HG02943 (cell line): ENCODE results near the gene PSMA7.

Experiments used
- ATAC-seq: cut with Tn5 transposase; IDR thresholded peaks from one replicate; pipeline ENCODE4 v1.9.1; 2021; ENCODE audit warnings: mild to moderate bottlenecking, low read depth, moderate library complexity; ENCODE audit not compliant: unreplicated experiment

PSMA7 gene

DNA sequence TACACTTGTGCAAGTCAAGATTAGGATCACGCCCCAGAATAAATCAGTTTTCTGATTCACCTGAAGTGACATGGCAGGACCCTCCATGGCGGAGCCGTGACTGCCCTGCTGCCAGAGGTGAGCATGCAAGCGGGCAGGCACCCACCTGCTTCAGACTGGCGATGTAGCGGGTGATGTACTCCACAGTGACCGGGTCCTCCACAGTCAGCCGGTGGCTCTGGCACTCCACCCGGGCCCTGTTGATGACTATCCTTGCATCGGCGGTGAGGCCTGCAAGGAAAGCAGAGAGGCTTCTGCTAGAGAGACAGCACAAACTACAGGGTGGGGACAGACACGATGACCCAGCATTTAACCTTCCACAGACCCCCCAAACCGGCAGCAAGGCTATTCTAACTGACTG, 3.6 kb downstream of the PSMA7 start:
- ATAC-seq, result no peak

DNA sequence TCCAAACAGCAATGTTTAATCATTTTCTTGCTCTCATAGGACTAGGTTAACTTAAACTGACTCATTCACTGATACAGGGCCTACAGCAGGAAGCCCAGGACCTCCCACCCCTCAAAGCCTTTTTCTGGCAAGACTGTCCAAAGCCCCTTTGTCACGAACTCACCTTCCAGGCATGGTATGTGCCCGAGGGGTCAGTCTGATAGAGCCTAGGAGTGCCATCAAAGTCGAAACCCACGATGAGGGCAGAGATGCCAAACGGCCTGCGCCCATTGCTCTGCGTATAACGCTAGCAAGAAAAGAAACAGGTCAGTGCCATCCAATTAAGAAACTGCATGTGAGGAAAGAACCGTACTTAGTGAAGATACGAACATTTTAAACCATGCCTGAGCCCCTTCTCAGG, 4.3 kb downstream of the PSMA7 start:
- ATAC-seq, result no peak

DNA sequence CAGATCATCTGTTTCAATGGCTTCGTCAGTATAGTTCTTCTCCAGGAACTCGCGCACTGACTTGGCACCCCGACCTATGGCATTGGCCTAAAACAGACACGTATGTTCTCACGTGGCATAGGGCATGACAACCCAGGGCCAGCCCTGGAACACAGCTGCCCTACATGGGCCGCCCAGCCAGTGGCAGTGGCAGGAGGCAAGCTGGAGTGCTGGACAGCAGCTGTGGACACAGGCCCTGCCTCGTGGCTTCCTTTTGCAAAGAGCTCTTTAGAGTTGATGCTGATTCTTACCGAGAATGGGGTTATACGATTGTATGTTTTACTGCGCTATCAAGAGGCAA, 5.0 kb downstream of the PSMA7 start:
- ATAC-seq, result no peak

DNA sequence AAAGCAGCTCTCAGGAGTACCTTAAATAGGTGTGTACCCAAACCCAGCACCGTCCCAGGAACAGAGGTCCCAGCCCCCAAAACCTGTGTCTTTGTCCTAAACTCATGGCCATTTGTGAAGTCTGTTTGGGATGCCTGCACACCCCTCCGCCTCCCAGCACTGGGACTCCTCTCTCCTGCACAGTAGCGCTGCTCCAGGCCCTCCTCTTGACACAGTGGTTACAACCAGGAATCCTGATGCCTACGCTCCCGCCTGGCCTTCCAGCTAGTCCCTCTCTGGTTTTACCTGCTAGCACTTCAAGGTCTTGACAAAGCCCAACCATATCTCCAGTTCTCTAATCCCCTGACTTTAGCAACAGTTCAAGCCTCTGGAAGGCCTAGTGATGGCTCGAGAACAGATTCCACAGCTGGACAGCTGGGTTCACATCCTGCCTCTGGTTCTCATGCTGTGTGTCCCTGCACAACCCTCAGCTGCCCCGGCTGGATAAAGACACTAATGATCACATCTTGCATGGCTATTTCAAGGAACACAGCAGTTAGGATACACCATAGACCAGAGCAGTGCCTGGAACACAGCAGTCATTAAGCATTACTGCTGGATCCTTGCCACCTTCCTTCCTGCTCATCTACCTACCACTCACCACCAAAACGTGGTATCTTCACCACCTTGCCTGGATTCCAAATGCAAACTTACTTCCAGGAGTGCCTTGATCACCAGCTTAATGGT, 5.6 kb downstream of the PSMA7 start:
- ATAC-seq, result no peak

DNA sequence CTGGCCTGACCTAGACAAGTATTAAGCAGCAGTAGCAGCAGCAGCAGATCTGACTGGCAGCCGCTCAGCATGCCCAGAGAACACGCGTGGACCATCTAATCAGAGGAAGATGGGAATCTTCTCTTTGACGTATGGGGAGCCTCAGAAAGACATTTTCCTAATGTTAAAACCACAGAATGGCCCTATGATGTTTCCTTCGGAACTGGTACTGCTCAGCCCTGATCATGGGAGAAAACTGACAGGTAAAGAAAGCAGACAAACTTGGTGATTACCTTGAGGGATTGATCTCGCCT, 6.2 kb downstream of the PSMA7 start:
- no peak for ATAC-seq

DNA sequence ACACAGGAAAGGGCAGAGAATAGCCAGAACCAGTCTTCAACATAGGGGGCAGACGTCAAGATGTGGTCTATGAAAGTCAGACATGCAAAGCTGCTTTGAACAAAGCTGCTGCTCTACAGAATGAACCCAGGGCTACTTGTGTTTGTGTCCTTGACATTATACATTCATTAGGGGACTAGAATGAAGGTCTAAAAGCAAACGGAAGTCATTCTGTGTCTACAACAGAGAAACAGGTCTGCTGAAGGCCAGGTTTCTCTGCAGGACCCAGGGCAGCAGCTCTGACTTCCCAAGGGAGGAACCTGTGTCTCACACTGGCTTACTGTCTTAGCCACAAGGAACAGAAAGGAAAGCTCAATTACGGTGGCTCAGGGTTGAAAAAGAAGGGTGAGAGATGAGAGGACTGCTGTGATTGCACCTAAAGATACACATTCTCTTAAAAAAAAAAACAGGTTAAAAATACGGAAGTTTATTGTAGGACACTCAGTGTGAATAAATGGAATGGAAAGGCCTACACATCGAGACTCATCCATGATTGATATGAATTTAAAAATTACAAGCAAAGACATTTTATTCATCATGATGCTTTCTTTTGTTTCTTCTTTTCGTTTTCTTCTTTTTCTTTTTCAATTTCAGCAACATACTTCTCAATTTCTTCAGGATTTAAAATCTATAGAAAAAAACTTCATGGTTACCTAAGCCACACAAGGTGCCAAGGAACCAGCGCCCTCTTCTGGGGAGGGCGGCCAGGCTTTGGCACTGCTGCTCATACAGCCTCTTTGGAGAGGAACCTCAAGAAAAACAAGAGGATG, 6.7 kb downstream of the PSMA7 start:
- ATAC-seq, result no peak

DNA sequence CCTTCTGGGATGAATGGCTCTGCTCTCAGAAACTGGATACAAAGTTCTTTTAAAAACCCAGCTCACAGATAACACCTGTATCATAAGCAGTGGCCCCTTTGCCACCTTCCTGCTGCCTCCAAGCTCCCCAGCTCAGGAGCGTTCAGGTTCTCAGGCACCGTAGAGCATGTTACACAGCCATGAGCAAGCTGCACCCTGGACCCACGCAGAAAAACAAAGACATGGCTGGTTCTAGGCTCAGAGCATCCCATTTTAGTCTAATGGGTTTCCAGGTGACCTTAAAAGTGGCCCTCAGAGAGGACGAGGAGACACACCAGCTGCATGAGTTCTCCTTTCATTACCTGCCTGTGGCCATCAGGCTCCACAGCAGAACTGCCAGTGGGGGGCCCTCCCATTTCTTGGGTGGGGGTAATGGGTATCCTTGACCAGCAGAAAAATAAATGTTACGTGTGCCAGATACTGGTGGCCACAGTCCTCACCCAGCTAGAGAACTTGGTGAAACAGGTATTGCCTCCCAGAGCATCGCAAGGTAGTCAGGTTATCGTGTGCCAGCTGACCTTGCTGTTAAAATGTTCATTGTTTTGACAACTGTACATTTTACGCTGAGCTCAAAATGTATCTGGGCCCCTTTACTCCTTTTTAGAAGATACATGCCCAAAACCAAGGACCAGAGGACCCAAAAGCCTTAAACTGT, 7.5 kb downstream of the PSMA7 start:
- no peak for ATAC-seq

DNA sequence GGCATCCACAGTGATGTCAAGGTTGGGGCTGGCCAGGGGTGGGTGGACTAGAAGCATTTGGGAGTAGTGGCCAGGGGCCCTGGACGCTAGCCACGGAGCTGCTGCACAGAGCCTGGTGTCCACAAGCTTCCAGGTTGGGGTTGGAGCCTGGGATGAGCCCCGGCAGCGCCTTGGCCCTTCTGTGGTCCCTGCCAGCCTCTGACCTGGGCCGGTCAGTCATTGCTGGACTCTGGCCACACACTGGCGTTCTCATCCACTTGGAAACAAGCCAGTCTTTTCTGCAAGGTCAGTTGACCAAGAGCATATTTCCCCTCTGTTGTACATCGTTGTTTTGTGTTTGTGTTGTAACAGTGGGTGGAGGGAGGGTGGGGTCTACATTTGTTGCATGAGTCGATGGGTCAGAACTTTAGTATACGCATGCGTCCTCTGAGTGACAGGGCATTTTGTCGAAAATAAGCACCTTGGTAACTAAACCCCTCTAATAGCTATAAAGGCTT, 8.4 kb downstream of the PSMA7 start:
- no peak for ATAC-seq

DNA sequence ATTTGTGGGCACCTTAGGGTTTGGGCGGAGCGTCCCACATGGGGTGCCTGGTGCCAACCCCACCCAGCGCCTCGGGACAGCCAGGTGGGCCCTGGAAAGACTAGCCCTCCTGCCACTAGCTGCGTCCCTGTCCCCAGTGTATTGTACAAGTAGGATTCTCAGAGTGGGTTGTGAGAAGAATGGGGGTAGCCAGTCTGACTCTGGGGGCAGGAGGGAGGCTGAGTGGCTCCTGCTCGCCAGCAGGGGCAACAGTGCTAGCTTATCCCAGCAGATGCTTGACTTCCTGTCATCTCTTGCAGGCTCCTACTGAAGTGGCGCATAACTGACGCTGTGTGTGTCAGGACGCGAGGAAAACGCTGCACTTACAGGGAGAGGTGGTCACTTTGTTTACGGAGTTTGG, 9.3 kb downstream of the PSMA7 start:
- ATAC-seq, result no peak

DNA sequence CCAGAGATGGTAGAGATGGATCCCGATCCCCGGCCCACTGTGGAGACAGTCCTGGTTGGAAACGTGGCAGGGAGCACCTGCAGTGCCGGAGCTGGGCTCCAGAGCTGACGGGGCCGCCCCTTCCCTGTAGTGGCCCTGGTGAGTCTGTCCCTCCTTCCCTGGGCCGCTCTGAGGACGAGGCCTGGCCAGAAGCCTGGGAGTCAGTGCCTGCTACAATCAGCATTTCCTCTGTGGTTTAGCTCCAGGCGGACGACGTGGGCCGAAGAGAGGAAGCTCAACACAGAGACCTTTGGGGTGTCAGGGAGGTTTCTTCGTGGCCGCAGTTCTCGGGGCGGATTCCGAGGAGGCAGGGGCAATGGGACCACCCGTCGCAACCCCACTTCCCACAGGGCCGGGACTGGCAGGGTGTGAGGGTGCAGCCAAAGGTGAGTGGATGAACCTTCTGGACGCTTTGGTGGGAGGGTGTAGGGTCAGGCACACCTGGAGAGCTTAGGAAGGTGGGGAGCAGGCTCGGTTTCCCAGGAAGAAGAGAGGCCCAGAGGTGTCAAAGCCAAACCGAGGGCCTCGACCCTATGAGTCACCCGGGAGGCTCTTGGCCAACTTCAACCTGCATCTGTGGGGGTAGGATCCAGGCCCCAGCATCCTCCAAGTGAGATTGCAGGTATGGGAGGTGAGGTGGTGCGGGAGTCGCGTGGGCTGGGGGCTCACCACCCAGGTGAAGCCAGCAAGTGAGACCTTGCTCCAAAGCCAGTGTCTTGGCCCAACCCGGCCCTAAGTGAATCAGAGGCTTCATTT, 9.9 kb downstream of the PSMA7 start:
- no peak for ATAC-seq

DNA sequence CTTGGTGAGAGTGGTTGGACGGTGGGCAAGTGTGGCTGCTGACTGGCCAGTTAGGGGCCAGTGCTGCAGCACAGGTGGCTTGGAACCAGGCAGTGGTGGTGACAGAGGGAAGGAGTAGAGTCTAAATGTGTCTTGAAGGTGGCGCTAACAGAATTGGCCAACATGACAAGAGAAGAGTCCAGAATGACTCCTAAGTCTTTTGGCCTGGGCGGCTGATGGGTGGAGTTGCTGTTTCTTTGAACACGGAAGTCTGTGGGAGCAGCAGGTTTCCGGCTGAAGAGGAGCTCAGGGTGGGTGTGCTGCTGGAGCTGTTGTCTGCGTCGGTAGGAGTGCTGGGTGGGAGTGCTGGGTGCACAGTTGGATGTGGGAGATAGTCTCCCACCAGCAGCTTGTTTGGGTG, 10.8 kb downstream of the PSMA7 start:
- ATAC-seq, result no peak

DNA sequence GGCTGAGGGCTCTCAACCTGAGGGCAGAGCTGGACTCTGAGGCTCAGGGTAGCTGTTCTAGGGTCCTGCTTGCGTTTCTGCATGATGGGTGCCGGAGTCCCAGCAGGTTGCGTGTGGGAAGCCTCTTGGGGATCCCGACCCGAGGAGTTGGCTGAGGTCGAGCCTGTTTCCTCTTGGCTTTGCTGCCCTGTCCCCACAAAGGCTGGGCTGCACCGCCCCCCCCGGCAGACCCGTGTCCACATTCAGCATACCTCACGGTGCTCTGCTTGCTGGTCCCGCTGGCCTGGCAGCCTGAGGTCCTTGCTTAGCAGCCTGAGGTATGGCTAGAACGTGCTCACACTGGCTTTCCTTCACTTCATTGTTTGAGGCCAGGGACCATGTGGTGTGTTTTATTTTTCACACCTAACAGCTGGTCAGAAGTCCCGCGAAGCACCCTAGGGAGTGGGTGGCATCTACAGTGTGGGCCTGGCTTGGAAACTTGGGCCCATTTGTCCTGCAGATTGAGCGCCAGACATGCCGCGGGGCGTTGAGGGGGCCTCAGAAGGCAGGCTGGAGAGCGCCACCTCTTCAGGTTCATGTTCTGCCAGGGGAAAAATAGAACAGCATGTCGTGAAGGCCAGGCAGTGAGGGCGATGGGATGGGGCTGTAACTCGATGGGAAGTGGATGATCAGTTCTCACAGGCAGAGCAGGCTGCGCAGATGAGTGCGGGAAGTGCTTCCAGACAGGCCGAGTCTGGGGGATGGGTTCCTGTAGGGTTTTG, 11.5 kb downstream of the PSMA7 start:
- no peak for ATAC-seq

DNA sequence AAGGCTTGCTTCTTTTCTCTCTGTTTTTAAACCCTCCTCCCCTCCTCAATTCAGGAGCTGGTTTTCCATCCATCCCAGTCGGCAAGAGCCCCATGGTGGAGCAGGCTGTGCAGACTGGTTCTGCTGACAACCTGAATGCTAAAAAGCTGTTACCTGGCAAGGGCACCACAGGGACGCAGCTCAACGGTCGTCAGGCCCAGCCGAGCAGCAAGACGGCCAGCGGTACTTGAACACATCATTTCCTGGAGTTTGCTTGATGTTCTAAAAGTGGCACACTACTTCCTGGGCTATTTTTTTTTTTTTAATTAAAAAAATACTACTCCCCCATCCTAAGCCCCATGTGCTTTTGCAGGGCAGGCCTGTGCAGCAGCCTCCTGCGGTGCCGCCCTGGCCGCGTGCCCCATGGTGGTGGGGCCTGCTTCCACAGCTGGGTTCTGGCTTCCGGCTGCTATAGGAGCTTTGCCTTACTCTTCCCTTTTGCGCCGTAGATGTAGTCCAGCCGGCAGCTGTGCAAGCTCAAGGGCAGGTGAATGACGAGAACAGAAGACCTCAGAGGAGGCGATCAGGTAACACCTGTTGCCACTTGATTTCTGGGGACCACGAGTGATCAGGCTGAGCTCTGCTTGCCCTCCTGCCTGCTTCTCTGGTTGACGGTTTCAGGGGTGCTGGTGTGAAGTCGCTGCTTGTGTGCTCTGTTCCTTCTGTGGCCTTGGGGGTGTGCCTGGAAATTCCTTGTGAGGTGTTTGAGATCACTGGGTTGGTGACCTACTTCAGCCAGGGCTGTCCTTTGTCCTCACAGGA, 13.3 kb downstream of the PSMA7 start:
- ATAC-seq, result no peak

DNA sequence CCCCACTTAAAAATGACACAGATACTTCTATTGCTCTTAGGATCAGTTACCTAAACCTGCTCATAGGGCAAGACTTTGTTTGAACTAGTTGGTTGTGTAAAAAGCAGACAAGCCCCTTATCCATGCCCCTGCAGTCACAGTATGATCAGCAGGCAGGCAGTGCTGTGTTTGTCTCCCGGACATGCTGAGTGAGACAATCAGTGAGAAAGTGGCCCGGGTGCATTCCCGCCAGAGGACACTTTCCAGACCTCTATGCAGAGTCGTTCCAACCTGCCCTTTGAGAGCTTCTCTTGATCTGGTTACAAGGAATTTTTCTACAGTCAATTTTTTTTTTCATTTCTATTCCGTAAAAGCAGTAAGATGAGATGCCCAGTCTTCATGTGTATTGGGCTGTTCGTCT, 14.7 kb downstream of the PSMA7 start:
- no peak for ATAC-seq

DNA sequence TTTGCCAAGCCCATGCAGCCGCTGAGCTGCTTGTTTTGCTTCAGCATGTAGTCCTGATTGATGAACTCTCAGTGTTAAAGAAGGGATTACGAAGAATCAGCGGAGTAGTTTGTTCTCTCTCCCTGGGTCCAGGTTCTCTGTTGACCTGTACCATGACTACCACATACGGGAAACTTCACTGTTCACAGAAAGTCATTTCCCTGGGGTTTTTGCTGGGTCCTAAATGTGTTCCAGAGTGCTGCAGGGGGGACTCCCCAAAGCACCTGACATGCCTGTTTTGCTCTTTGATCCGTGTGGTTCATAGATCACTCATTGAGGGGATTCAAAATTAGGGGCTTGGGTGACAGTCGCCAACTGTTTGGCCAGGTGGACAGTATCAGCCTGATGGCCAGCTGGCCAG, 15.4 kb downstream of the PSMA7 start:
- ATAC-seq, result no peak

DNA sequence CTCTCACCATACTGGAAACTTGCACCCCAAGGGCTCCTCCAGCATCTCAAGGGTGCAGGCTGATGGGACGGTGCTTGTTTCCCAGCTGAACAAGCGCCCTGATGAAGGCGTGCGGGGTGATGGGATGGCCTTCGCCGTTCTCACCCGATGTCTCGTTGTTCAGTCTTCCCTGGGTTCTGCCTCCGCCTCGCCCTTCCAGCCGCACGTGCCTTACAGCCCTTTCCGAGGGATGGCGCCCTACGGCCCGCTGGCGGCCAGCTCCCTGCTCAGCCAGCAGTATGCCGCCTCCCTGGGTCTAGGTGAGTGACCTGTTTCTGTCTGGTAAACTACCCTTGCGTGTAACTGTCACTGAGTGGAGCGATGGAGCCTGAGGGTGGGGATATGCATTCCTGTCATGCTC, 17.1 kb downstream of the PSMA7 start:
- no peak for ATAC-seq

DNA sequence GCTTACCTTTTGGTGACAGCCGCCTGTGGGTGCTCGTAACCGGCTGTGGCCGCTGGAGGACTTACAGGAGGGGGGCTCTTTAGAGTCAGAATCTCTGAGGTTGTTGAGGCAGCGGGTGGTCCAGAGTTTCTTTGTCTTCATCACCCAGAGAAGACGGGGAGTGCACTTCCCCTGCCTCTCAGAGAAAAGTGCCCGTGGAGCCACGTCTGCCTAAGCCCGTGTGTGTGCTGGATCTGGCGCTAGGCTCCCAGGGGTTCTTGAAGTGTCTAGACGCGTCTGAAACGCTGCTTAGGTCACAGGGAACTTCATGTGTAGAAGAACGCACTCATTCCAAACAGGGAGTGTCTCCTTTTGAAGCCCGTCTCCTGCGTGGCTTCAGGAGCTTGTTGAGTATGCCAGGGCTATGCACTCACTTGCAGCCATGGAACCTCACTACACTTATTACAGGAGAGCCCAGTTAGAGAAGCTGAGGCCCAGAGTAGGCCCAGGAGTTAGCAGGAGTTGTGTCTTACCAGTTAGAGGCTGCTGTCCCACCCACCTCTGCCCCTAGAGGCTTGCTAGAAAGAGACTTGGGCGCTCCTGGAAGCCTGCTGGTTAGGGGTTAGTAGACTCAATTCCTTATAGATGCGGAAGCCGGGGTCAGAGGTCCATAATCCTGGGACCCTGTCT, 19.6 kb downstream of the PSMA7 start:
- no peak for ATAC-seq

DNA sequence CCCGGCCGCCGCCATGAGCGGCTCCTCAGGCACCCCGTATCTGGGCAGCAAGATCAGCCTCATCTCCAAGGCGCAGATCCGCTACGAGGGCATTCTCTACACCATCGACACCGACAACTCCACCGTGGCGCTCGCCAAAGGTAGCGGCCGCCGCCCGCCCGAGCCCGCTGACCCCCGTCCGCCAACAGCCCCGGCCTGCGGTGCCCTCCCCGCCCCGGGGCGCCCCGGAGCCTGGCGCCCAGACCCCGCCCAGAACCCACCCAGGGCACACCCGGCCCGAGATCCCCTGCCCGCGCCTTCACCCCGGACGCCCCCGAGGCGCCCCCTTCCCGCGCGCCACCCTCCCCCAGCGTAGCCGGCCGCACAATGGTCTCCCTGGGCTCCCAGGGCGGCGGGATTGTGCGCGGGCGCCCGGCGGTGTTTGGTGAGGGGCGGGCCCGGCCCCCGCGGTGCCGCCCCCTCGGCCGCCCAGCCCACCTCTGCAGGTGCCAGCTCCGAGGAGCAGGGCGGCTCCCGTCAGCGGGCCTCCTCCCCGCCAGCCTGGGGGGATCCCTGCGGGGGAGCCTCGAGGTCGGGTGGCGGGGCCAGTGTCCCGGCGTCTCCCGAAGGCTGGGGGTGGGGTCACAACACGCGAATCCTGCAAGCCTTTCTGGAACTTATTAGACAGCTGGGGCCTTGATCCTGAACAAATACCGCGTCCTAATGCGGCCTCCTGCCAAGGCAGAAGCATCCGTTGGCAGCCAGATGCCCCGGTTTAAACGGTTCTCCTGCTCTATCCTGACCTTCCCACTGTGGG, 20.3 kb downstream of the PSMA7 start:
- peak; percentile 8 for ATAC-seq
